ENCODE results near the gene RIPK4.

Gene RIPK4

GRCh38 chr21:41753006-41753898, 13.6 kb downstream of the RIPK4 start:
- Histone ChIP-seq H3K36me3 (ENCODE audit: control insufficient read depth, insufficient read depth, low read length) (no peaks in the 10 kb centered on the region), H3K27me3 (ENCODE audit: control insufficient read depth, insufficient read depth, low read length) (peaks cover 56% of the 10 kb centered on the region), H3K4me3 (ENCODE audit: low read depth, low read length) (no peak overlapping the region), H3K9ac (ENCODE audit: low read depth, low read length) (no peak overlapping the region), H3K27ac (ENCODE audit: low read depth, low read length) (peak overlapping the region; percentile 6), H3K9me3 (ENCODE audit: control insufficient read depth, insufficient read depth, low read length) (no peaks in the 10 kb centered on the region), H3K4me1 (ENCODE audit: control insufficient read depth, insufficient read depth, low read length) (peaks cover 34% of the 10 kb centered on the region)

GRCh38 chr21:41752231-41752681, 14.6 kb downstream of the RIPK4 start:
- H3K27me3 ChIP-seq (ENCODE audit: control insufficient read depth, insufficient read depth, low read length): peaks cover 56% of the 10 kb centered on the region
- peaks cover 34% of the 10 kb centered on the region for H3K4me1 ChIP-seq (ENCODE audit: control insufficient read depth, insufficient read depth, low read length)
- H3K27ac ChIP-seq (ENCODE audit: low read depth, low read length): peak overlapping the region; percentile 17
- no peaks in the 10 kb centered on the region for H3K9me3 ChIP-seq (ENCODE audit: control insufficient read depth, insufficient read depth, low read length)
- no peak overlapping the region for H3K4me3 ChIP-seq (ENCODE audit: low read depth, low read length)
- H3K9ac ChIP-seq (ENCODE audit: low read depth, low read length): no peak overlapping the region
- no peaks in the 10 kb centered on the region for H3K36me3 ChIP-seq (ENCODE audit: control insufficient read depth, insufficient read depth, low read length)

- no peaks in the 10 kb centered on the region for H3K36me3 ChIP-seq (ENCODE audit: control insufficient read depth, insufficient read depth, low read length)
Observed at GRCh38 chr21:41751611-41752011, 15.2 kb downstream of the RIPK4 start.

GRCh38 chr21:41750532-41751151, 16.2 kb downstream of the RIPK4 start:
- H3K4me3 ChIP-seq (ENCODE audit: low read depth, low read length): no peak overlapping the region
- peaks cover 37% of the 10 kb centered on the region for H3K4me1 ChIP-seq (ENCODE audit: control insufficient read depth, insufficient read depth, low read length)
- H3K36me3 ChIP-seq (ENCODE audit: control insufficient read depth, insufficient read depth, low read length): no peaks in the 10 kb centered on the region
- peaks cover 51% of the 10 kb centered on the region for H3K27me3 ChIP-seq (ENCODE audit: control insufficient read depth, insufficient read depth, low read length)
- H3K27ac ChIP-seq (ENCODE audit: low read depth, low read length): peak overlapping the region; percentile 34
- no peak overlapping the region for H3K9ac ChIP-seq (ENCODE audit: low read depth, low read length)
- H3K9me3 ChIP-seq (ENCODE audit: control insufficient read depth, insufficient read depth, low read length): no peaks in the 10 kb centered on the region

More at GRCh38 chr21:41751611-41752011, 15.2 kb downstream of the RIPK4 start:
- peak overlapping the region; percentile 17 for H3K27ac ChIP-seq (ENCODE audit: low read depth, low read length)
- peaks cover 34% of the 10 kb centered on the region for H3K4me1 ChIP-seq (ENCODE audit: control insufficient read depth, insufficient read depth, low read length)
- H3K27me3 ChIP-seq (ENCODE audit: control insufficient read depth, insufficient read depth, low read length): peaks cover 56% of the 10 kb centered on the region
- H3K4me3 ChIP-seq (ENCODE audit: low read depth, low read length): no peak overlapping the region
- no peak overlapping the region for H3K9ac ChIP-seq (ENCODE audit: low read depth, low read length)
- H3K9me3 ChIP-seq (ENCODE audit: control insufficient read depth, insufficient read depth, low read length): no peaks in the 10 kb centered on the region

- H3K27me3 ChIP-seq (ENCODE audit: control insufficient read depth, insufficient read depth, low read length): peaks cover 45% of the 10 kb centered on the region
- H3K27ac ChIP-seq (ENCODE audit: low read depth, low read length): peak overlapping the region; percentile 34
- no peak overlapping the region for H3K4me3 ChIP-seq (ENCODE audit: low read depth, low read length)
- H3K9ac ChIP-seq (ENCODE audit: low read depth, low read length): no peak overlapping the region
- H3K9me3 ChIP-seq (ENCODE audit: control insufficient read depth, insufficient read depth, low read length): no peaks in the 10 kb centered on the region
- H3K4me1 ChIP-seq (ENCODE audit: control insufficient read depth, insufficient read depth, low read length): peaks cover 37% of the 10 kb centered on the region
- H3K36me3 ChIP-seq (ENCODE audit: control insufficient read depth, insufficient read depth, low read length): no peaks in the 10 kb centered on the region
Observed at GRCh38 chr21:41750051-41750450, 16.8 kb downstream of the RIPK4 start.

GRCh38 chr21:41749286-41749685, 17.6 kb downstream of the RIPK4 start:
- Histone ChIP-seq H3K36me3 (ENCODE audit: control insufficient read depth, insufficient read depth, low read length) (no peaks in the 10 kb centered on the region), H3K27ac (ENCODE audit: low read depth, low read length) (no peak overlapping the region), H3K9ac (ENCODE audit: low read depth, low read length) (no peak overlapping the region)

GRCh38 chr21:41747943-41748738, 18.7 kb downstream of the RIPK4 start:
- H3K4me3 ChIP-seq (ENCODE audit: low read depth, low read length): no peak overlapping the region
- H3K27ac ChIP-seq (ENCODE audit: low read depth, low read length): no peak overlapping the region
- peaks cover 22% of the 10 kb centered on the region for H3K4me1 ChIP-seq (ENCODE audit: control insufficient read depth, insufficient read depth, low read length)
- H3K9ac ChIP-seq (ENCODE audit: low read depth, low read length): no peak overlapping the region
- H3K27me3 ChIP-seq (ENCODE audit: control insufficient read depth, insufficient read depth, low read length): peaks cover 30% of the 10 kb centered on the region
- H3K36me3 ChIP-seq (ENCODE audit: control insufficient read depth, insufficient read depth, low read length): no peaks in the 10 kb centered on the region
- no peaks in the 10 kb centered on the region for H3K9me3 ChIP-seq (ENCODE audit: control insufficient read depth, insufficient read depth, low read length)

More at GRCh38 chr21:41749286-41749685, 17.6 kb downstream of the RIPK4 start:
- H3K27me3 ChIP-seq (ENCODE audit: control insufficient read depth, insufficient read depth, low read length): peaks cover 41% of the 10 kb centered on the region
- H3K4me3 ChIP-seq (ENCODE audit: low read depth, low read length): no peak overlapping the region
- no peaks in the 10 kb centered on the region for H3K9me3 ChIP-seq (ENCODE audit: control insufficient read depth, insufficient read depth, low read length)
- peaks cover 33% of the 10 kb centered on the region for H3K4me1 ChIP-seq (ENCODE audit: control insufficient read depth, insufficient read depth, low read length)

- Histone ChIP-seq H3K27ac (ENCODE audit: low read depth, low read length) (no peak overlapping the region), H3K4me3 (ENCODE audit: low read depth, low read length) (no peak overlapping the region), H3K4me1 (ENCODE audit: control insufficient read depth, insufficient read depth, low read length) (peaks cover 7% of the 10 kb centered on the region), H3K9ac (ENCODE audit: low read depth, low read length) (no peak overlapping the region), H3K9me3 (ENCODE audit: control insufficient read depth, insufficient read depth, low read length) (no peaks in the 10 kb centered on the region), H3K27me3 (ENCODE audit: control insufficient read depth, insufficient read depth, low read length) (peaks cover 17% of the 10 kb centered on the region), H3K36me3 (ENCODE audit: control insufficient read depth, insufficient read depth, low read length) (no peaks in the 10 kb centered on the region)
Observed at GRCh38 chr21:41746744-41747006, 20.2 kb downstream of the RIPK4 start.

- H3K27me3 ChIP-seq (ENCODE audit: control insufficient read depth, insufficient read depth, low read length): peaks cover 12% of the 10 kb centered on the region
- H3K9me3 ChIP-seq (ENCODE audit: control insufficient read depth, insufficient read depth, low read length): no peaks in the 10 kb centered on the region
- H3K36me3 ChIP-seq (ENCODE audit: control insufficient read depth, insufficient read depth, low read length): peaks cover 3% of the 10 kb centered on the region; the same call in 1 of the 2 replicates
- H3K9ac ChIP-seq (ENCODE audit: low read depth, low read length): no peak overlapping the region
- H3K4me1 ChIP-seq (ENCODE audit: control insufficient read depth, insufficient read depth, low read length): peaks cover 3% of the 10 kb centered on the region; the same call in 1 of the 2 replicates
- H3K4me3 ChIP-seq (ENCODE audit: low read depth, low read length): no peak overlapping the region
- no peak overlapping the region for H3K27ac ChIP-seq (ENCODE audit: low read depth, low read length)
Observed at GRCh38 chr21:41745971-41746743, 20.7 kb downstream of the RIPK4 start.

- Histone ChIP-seq H3K27me3 (ENCODE audit: control insufficient read depth, insufficient read depth, low read length) (peaks cover 4% of the 10 kb centered on the region), H3K27ac (ENCODE audit: low read depth, low read length) (no peak overlapping the region), H3K4me1 (ENCODE audit: control insufficient read depth, insufficient read depth, low read length) (peaks cover 3% of the 10 kb centered on the region; the same call in 1 of the 2 replicates), H3K9me3 (ENCODE audit: control insufficient read depth, insufficient read depth, low read length) (no peaks in the 10 kb centered on the region), H3K4me3 (ENCODE audit: low read depth, low read length) (no peak overlapping the region), H3K9ac (ENCODE audit: low read depth, low read length) (no peak overlapping the region), H3K36me3 (ENCODE audit: control insufficient read depth, insufficient read depth, low read length) (peaks cover 7% of the 10 kb centered on the region; the same call in 1 of the 2 replicates)
Observed at GRCh38 chr21:41745026-41745820, 21.6 kb downstream of the RIPK4 start.
